Peyer's patch (tissue), 4 donors: ENCODE results near the gene DTL. TPM values are rescaled to one million over a fixed set of nuclear protein-coding genes. Genes with fewer than 3 reads are reported as not detected.

Source experiments
- DNase-seq, 3 donors: peaks; one replicate each; pipeline ENCODE4 v3.0.0-alpha.2; 2017 to 2019
- H3K27ac ChIP-seq, 4 donors: fragments of 200-600 bp; sonication (generic); one replicate each; pipeline ENCODE4 v1.5.1; 2016 to 2019
- H3K27me3 ChIP-seq, 2 donors: fragments of 200-600 bp; sonication (generic); one replicate each; pipeline ENCODE4 v1.5.1; 2019
- H3K36me3 ChIP-seq, 3 donors: fragments of 200-600 bp; sonication (generic); one replicate each; pipeline ENCODE4 v1.5.1; 2016 to 2019
- H3K4me1 ChIP-seq, 4 donors: fragments of 200-600 bp; sonication (generic); one replicate each; pipeline ENCODE4 v1.5.1; 2016 to 2019
- H3K4me3 ChIP-seq, 4 donors: fragments of 200-600 bp; sonication (generic); 1 replicate in 3 of 4; 2 replicates in 1 of 4; pipeline ENCODE4 v1.5.1; 2016 to 2019; ENCODE audit warnings: mild to moderate bottlenecking in 1 of 4
- H3K9me3 ChIP-seq, 4 donors: fragments of 200-600 bp; sonication (generic); one replicate each; pipeline ENCODE4 v1.5.1; 2016 to 2019; ENCODE audit warnings: mild to moderate bottlenecking in 1 of 4
- POLR2A ChIP-seq, 2 donors: fragments of 450-650 bp; IDR thresholded peaks; one replicate each; pipeline ENCODE4 v1.5.1; 2017; ENCODE audit warnings: antibody characterized with exemption in 2 of 2, mild to moderate bottlenecking in 2 of 2, moderate library complexity in 2 of 2
- total RNA-seq, 4 donors: library from RNA; depleted of rRNA; stranded (reverse); fragments of >200 nt; gene quantifications; one replicate each; pipeline ENCODE4 v1.1.0, GENCODE V29; 2016
- TF ChIP-seq, protein P1 (sequence below), 6 experiments: fragments of 450-650 bp in 4 of 6; fragments of 200-600 bp in 2 of 6; sonication (generic) in 1 of 6; IDR thresholded peaks; one replicate each; pipeline ENCODE4 v1.5.1; 2017 to 2019; ENCODE audit warnings: antibody characterized with exemption in 6 of 6, mild to moderate bottlenecking in 3 of 6, moderate library complexity in 1 of 6

The DTL gene
- total RNA-seq, 4 donors from 2014 or later = 0.66 to 5.8 (median 3.7) TPM

DNA sequence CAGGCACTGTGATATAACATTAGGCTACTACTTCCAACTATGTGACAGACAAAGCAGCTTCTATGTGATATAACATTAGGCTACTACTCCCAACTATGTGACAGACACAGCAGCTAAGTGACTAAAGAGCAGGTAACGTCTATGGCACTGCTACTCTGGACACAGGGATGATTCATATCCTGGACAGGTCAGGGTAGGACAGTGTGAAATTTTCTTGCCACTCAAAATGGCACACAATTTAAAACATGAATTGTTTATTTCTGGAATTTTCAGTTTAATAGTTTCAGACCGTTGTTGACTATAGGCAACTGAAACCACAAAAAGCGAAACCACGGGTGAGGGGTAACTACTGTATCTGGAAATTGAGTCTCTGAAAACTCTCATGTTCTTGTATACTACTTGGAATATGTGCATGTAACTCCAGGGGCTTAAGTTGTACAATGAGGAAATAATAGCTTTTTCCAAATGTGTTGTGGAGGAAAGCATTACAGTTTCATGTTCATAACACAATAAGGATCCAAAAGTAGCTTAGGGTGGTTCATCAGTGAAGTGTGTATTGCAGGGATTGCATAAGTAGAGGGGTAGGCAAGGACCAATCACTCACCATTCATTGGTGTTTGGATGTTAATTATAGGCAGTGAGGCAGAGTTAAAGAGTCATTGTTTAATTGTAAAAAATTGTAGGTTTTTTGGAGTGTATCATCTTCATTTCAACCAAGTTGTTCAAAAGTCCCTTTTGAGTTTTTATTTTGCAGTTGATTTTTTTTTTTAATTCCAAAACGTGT lies 5.3 kb downstream of the DTL start:
- TF ChIP-seq, protein P1, sequence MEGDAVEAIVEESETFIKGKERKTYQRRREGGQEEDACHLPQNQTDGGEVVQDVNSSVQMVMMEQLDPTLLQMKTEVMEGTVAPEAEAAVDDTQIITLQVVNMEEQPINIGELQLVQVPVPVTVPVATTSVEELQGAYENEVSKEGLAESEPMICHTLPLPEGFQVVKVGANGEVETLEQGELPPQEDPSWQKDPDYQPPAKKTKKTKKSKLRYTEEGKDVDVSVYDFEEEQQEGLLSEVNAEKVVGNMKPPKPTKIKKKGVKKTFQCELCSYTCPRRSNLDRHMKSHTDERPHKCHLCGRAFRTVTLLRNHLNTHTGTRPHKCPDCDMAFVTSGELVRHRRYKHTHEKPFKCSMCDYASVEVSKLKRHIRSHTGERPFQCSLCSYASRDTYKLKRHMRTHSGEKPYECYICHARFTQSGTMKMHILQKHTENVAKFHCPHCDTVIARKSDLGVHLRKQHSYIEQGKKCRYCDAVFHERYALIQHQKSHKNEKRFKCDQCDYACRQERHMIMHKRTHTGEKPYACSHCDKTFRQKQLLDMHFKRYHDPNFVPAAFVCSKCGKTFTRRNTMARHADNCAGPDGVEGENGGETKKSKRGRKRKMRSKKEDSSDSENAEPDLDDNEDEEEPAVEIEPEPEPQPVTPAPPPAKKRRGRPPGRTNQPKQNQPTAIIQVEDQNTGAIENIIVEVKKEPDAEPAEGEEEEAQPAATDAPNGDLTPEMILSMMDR (IDR thresholded peaks at IDR 0.05) = no peak
- no peak for TF ChIP-seq POLR2A (IDR thresholded peaks at IDR 0.05)
- no peaks in the 10 kb centered on the region for H3K27me3 ChIP-seq
- no peaks in the 10 kb centered on the region for H3K9me3 ChIP-seq
- H3K4me3 ChIP-seq = no peak overlapping the region
- no peak overlapping the region for H3K27ac ChIP-seq
- DNase-seq = no peak
- peaks cover 0 to 6% (median 0%) of the 10 kb centered on the region in 4 donors for H3K4me1 ChIP-seq
- no peaks in the 10 kb centered on the region for H3K36me3 ChIP-seq

DNA sequence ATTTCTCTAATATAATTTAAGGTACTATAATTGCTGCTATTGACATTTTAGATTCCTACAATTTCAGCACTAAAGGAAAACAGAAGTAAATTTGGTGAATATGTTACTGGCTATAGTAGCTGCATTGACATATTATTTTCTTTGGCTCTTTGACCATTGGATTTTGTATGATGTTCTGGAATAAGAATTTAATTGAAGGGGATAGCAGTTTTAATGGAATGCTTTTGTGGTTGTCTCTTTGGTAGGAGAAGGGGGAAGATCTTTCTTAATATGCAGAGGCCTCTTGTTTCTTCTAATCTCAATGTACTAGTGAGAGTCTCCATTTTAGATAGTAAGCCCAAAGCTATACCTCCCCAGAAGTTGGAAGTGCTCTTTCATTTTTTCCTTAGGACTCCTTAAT lies 6.9 kb downstream of the DTL start:
- no peak for TF ChIP-seq POLR2A (IDR thresholded peaks at IDR 0.05)
- TF ChIP-seq, protein P1 (IDR thresholded peaks at IDR 0.05) = no peak
- H3K4me1 ChIP-seq = no peaks in the 10 kb centered on the region
- no peaks in the 10 kb centered on the region for H3K36me3 ChIP-seq
- H3K27ac ChIP-seq = no peak overlapping the region
- H3K27me3 ChIP-seq = no peaks in the 10 kb centered on the region
- no peaks in the 10 kb centered on the region for H3K9me3 ChIP-seq
- H3K4me3 ChIP-seq = no peak overlapping the region
- DNase-seq = no peak

DNA sequence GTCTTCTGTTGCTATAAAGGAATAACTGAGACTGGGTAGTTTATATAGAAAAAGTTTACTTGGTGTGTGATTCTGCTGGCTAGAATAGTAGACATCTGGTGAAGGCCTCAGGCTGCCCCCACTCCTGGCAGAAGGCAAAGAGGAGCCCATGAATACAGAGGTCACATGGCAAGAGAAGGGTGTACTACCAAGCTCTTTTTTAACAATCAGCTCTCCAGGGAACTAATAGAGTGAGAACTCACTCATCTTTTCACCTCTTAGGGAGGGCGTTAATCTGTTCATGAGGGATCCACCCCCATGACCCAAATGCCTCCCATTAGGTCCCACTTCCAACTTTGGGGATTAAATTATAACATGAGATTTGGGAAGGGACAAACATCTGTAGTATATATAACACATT lies 9.3 kb downstream of the DTL start:
- no peaks in the 10 kb centered on the region for H3K27me3 ChIP-seq
- TF ChIP-seq POLR2A (IDR thresholded peaks at IDR 0.05) = no peak
- TF ChIP-seq, protein P1 (IDR thresholded peaks at IDR 0.05) = no peak
- no peaks in the 10 kb centered on the region for H3K36me3 ChIP-seq
- no peaks in the 10 kb centered on the region for H3K4me1 ChIP-seq
- no peak overlapping the region for H3K27ac ChIP-seq
- no peaks in the 10 kb centered on the region for H3K9me3 ChIP-seq
- DNase-seq = no peak
- H3K4me3 ChIP-seq = no peak overlapping the region

DNA sequence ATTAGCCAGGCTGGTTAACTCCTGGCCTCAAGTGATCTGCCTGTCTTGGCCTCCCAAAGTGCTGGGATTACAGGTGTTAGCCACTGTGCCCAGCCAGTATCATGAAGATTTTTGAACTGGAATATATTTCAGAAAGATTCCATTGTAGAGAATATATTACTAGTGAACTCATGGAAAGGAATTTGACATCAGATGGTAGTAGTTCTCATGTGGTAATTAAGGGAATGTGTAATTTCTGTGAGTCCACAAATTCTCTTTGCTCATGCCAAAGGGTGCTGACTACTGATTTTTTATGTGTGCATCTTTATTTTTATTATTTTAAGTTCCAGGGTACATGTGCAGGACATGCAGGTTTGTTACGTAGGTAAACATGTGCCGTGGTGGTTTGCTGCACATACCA lies 10.4 kb downstream of the DTL start:
- Histone ChIP-seq H3K4me1 (no peaks in the 10 kb centered on the region), H3K27ac (no peak overlapping the region), H3K9me3 (no peaks in the 10 kb centered on the region), H3K36me3 (no peaks in the 10 kb centered on the region), H3K4me3 (no peak overlapping the region), H3K27me3 (no peaks in the 10 kb centered on the region)
- DNase-seq = no peak
- TF ChIP-seq, protein P1 (IDR thresholded peaks at IDR 0.05) = no peak
- no peak for TF ChIP-seq POLR2A (IDR thresholded peaks at IDR 0.05)

DNA sequence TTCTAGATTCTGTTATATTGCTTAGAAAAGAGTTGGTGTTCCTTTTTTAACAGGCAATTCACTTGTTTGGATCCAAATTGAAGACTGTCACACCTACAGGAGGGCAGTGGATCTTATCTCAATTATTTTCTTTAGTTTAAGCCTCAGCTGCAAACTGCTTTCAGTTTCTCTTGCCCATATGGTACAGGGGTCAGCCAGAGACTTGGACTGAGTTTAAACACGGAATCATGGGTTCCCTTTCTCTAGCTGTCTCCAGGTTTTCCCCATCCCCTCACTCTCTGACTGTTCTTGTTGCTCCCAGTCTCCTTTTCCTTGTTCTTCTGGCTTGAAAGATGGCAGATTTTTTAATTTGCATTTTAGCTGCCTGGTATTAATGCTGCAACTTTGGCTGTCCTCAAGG lies 18.4 kb downstream of the DTL start:
- TF ChIP-seq, protein P1 (IDR thresholded peaks at IDR 0.05) = no peak
- no peak for TF ChIP-seq POLR2A (IDR thresholded peaks at IDR 0.05)
- Histone ChIP-seq H3K27ac (no peak overlapping the region), H3K36me3 (no peaks in the 10 kb centered on the region), H3K4me3 (no peak overlapping the region), H3K9me3 (no peaks in the 10 kb centered on the region), H3K4me1 (no peaks in the 10 kb centered on the region), H3K27me3 (no peaks in the 10 kb centered on the region)
- DNase-seq = no peak
